BE2C (cell line): ENCODE data around the gene CELA1. TPM values are rescaled to one million over a fixed set of nuclear protein-coding genes. Genes with fewer than 3 reads are reported as not detected.

Source experiments
- DNase-seq: peaks from one replicate; pipeline ENCODE4 v3.0.0-alpha.2; 2020
- H3K27me3 ChIP-seq: fragments of 250-450 bp; sonication (Bioruptor Pico); 2 replicates; pipeline ENCODE4 v1.5.1; 2020; ENCODE audit warnings: mild to moderate bottlenecking
- H3K36me3 ChIP-seq: fragments of 250-450 bp; sonication (Bioruptor Pico); 2 replicates; pipeline ENCODE4 v1.5.1; 2020; ENCODE audit warnings: mild to moderate bottlenecking
- H3K4me1 ChIP-seq: fragments of 250-450 bp; sonication (Bioruptor Pico); 2 replicates; pipeline ENCODE4 v1.5.1; 2020
- H3K4me3 ChIP-seq: 2 replicates; pipeline ENCODE4 v1.5.1; 2011; ENCODE audit warnings: low read depth, low read length
- H3K9me3 ChIP-seq: fragments of 250-450 bp; sonication (Bioruptor Pico); 2 replicates; pipeline ENCODE4 v1.5.1; 2020
- polyA plus RNA-seq: library from polyadenylated mRNA; unstranded; fragments of >200 nt; gene quantifications from one replicate; pipeline ENCODE4 v1.2.1, GENCODE V29; 2012; ENCODE audit warnings: low read depth, missing spikeins; ENCODE audit not compliant: insufficient read length, insufficient read depth
- TF ChIP-seq, protein P1 (sequence below): IDR thresholded peaks from 2 replicates; pipeline ENCODE4 v1.5.1; 2012; ENCODE audit warnings: mild to moderate bottlenecking, low read depth, low read length

The CELA1 gene
- polyA plus RNA-seq = not detected

GRCh38 chr12:51346581-51346980, at the start of gene CELA1:
Gene CELA1 (minus strand): TSS chr12:51346679. CDS start chr12:51346638, 41 bp downstream.
- DNase-seq = no peak
- TF ChIP-seq, protein P1, sequence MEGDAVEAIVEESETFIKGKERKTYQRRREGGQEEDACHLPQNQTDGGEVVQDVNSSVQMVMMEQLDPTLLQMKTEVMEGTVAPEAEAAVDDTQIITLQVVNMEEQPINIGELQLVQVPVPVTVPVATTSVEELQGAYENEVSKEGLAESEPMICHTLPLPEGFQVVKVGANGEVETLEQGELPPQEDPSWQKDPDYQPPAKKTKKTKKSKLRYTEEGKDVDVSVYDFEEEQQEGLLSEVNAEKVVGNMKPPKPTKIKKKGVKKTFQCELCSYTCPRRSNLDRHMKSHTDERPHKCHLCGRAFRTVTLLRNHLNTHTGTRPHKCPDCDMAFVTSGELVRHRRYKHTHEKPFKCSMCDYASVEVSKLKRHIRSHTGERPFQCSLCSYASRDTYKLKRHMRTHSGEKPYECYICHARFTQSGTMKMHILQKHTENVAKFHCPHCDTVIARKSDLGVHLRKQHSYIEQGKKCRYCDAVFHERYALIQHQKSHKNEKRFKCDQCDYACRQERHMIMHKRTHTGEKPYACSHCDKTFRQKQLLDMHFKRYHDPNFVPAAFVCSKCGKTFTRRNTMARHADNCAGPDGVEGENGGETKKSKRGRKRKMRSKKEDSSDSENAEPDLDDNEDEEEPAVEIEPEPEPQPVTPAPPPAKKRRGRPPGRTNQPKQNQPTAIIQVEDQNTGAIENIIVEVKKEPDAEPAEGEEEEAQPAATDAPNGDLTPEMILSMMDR = no peak
- Histone ChIP-seq H3K9me3 (no peaks in the 10 kb centered on the region), H3K4me1 (peaks cover 3% of the 10 kb centered on the region; the same call in 1 of the 2 replicates), H3K4me3 (no peak within 1 kb of the TSS), H3K36me3 (no peaks in the 10 kb centered on the region), H3K27me3 (no peaks in the 10 kb centered on the region)

- Histone ChIP-seq H3K27me3 (no peaks in the 10 kb centered on the region), H3K4me1 (peaks cover 22% of the 10 kb centered on the region), H3K36me3 (no peaks in the 10 kb centered on the region), H3K4me3 (no peak overlapping the region), H3K9me3 (no peaks in the 10 kb centered on the region; the same call in none of the 2 replicates)
- TF ChIP-seq, protein P1 = no peak
- no peak for DNase-seq
These were observed 49.1 kb upstream of the CELA1 start for GRCh38 chr12:51395283-51396230.

DNA sequence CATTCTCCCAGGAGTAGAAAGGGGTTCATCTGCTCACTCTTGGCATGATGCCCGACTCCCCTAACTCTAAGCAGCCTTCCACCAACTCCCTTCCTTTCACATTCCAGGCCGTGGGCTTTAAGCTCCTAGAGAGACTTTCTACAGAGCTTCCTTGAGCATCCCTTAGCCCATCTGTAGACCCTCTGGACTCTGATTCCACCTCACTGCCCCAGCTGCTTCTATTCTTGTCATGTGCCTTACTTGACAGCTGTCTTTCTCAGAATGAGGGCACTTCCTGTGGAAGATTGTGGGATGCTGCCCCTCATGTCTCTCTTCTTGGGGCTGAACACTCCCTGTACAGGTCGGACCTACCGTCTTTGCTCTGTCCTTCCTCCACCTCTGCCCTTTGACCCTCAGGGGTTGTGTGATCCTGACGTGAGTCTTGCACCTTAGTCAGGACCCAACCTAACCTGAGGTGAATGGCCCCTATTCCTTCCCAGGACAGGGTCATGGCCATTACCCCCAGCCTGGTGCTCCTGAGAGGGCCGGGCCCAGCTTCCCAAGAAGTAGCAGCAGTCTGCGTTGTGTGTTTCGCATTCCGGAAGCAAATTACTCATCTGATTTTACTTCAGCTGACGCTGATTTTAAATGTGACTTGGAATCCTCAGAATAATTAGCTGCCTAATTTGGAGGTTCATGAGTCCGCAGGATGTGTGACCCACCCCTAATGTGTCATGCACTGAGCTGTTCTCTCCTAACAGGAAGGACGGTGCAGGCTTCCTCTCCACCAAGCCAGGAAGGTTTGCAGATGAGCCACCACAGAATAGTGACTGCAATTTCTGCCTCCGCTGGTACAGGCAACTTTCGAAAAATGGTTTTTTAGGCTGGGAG, 47.4 kb upstream of the CELA1 start:
- Histone ChIP-seq H3K9me3 (no peaks in the 10 kb centered on the region; the same call in none of the 2 replicates), H3K27me3 (no peaks in the 10 kb centered on the region), H3K4me1 (peaks cover 32% of the 10 kb centered on the region), H3K4me3 (no peak overlapping the region), H3K36me3 (no peaks in the 10 kb centered on the region)
- TF ChIP-seq, protein P1 = no peak
- no peak for DNase-seq

DNA sequence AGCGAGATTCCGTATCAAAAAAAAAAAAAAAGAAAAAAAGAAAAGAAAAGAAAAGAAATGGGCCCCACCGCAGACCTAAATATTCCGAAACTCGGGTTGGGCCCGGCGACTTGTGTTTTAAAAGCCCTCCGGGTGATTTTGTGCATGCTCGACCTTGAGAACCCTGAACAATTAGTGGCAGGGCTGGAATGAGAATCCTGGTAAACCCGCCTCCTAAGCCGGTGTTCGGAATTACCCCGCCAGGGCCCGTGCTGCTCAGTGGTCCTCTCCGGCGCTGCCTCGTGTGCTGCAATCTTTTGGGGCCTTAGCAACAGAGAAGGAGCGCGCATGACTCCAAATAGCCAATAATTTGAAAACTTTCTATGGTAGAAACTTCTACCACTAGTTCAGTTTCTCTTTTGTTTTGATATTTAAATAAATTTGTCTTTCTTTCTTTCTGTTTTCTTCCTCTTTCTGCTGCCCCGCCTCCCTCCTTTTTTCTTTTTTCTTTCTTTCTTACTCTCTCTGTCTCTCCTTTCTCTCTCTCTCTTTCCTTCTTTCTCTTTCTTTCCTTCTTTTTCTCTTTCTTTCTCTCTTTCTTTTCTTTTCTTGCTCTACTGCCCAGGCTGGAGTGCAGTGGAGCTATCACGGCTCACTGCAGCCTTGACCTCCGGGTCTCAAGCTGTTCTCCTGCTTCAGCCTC, 46.2 kb upstream of the CELA1 start:
- Histone ChIP-seq H3K9me3 (no peaks in the 10 kb centered on the region; the same call in 1 of the 2 replicates), H3K27me3 (no peaks in the 10 kb centered on the region), H3K4me3 (peak overlapping the region; percentile 73), H3K4me1 (peaks cover 40% of the 10 kb centered on the region), H3K36me3 (no peaks in the 10 kb centered on the region)
- no peak for DNase-seq
- TF ChIP-seq, protein P1 = no peak

DNA sequence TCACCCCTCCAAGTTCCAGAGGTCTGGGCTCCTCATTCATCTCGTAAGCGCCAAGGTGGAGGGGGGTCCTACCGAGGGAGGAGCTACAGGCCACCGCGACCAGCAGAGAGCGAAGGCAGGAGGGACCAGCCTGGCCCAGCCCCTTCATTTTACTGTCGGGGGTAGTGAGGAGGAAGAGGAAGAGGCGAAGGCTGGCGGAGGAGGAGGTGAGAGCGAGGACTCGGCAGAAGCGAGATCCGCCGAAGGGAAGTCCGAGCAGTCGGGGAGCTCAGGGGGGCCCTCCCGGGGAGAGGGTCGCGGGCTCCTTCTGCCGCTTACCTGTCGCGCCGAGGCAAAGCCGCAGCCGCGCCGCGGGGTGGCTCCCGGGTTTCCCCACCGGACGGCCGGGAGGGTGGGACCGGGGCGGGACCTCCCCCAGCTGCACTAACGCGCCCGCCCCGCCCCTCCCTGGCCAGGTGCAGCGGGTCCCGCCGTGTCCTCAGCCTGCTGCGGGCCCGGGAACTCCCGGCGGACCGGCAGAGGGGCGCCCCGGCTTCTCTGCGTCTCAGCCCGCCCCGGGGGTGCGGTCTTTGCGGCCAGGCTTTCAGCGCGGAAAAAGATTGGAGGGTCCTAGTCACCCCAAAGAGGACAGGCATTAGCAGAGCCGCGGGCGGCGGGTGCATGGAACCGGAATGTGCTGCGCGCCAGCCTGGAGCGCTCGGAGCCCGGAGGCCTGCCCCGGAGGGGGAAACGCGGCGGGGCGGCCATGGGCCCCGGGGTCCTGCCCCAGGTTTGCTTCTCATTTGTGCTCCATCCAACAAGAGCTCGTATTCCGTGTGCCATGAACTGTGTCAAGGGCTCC, 45.0 kb upstream of the CELA1 start, which contains the start of gene GALNT6:
Gene GALNT6, minus strand, starts transcription at position 124 of the 841 bp plus-strand sequence. CDS start 11,625 bp downstream, outside the sequence.
- TF ChIP-seq, protein P1 = no peak
- DNase-seq = peak; percentile 51
- Histone ChIP-seq H3K4me3 (peak within 1 kb of the TSS; percentile 73), H3K4me1 (peaks cover 43% of the 10 kb centered on the region), H3K9me3 (no peaks in the 10 kb centered on the region; the same call in 1 of the 2 replicates), H3K27me3 (no peaks in the 10 kb centered on the region), H3K36me3 (no peaks in the 10 kb centered on the region)
